PC-9 (cell line): ENCODE measurements around the gene RBM33. TPM values are rescaled to one million over a fixed set of nuclear protein-coding genes. Genes with fewer than 3 reads are reported as not detected.

ENCODE experiments used
- BruUV-seq: library from RNA; stranded (reverse); fragments of 400-500 nt; replicated peaks from 2 replicates; lab custom pipeline; 2021; lab: Mats Ljungman, UMichigan
- CTCF ChIA-PET: fragments of 300-600 bp; sonication (Branson Sonifier 250); formaldehyde crosslinking; loops from one replicate; lab custom pipeline; 2022; ENCODE audit warnings: antibody characterized with exemption; lab: Charles Lee
- POLR2A ChIA-PET: fragments of 300-600 bp; sonication (Branson Sonifier 250); formaldehyde crosslinking; loops from one replicate; lab custom pipeline; 2022; ENCODE audit warnings: antibody characterized with exemption; ENCODE audit not compliant: unreplicated experiment; lab: Charles Lee
- DNase-seq, 2 experiments: peaks; one replicate each; pipeline versions ENCODE4 v3.0.0 to v3.0.0-alpha.2; 2015 to 2022; ENCODE audit warnings: mixed read lengths in 1 of 2
- H2AFZ ChIP-seq: fragments of 200-600 bp; sonication (generic); 2 replicates; pipeline ENCODE4 v1.8.1; 2017; ENCODE audit warnings: antibody characterized with exemption
- H3F3A ChIP-seq: fragments of 200-600 bp; sonication (generic); 2 replicates; pipeline ENCODE4 v1.8.1; 2017; ENCODE audit warnings: antibody characterized with exemption, mild to moderate bottlenecking, low read depth; ENCODE audit not compliant: insufficient read depth
- H3K27ac ChIP-seq: fragments of 200-600 bp; sonication (generic); 2 replicates; pipeline ENCODE4 v1.6.1; 2016; ENCODE audit warnings: mixed run types
- H3K27me3 ChIP-seq: fragments of 200-600 bp; sonication (generic); 2 replicates; pipeline ENCODE4 v1.6.1; 2016; ENCODE audit warnings: low read depth, mixed run types; ENCODE audit not compliant: insufficient read depth
- H3K36me3 ChIP-seq: fragments of 200-600 bp; sonication (generic); 2 replicates; pipeline ENCODE4 v1.6.1; 2016; ENCODE audit warnings: low read depth, mixed run types
- H3K4me1 ChIP-seq: fragments of 200-600 bp; sonication (generic); replicated peaks from 2 replicates; pipeline ENCODE4 v1.6.1; 2016; ENCODE audit warnings: mixed run types; ENCODE audit not compliant: insufficient read depth
- H3K4me2 ChIP-seq: fragments of 200-600 bp; sonication (generic); 2 replicates; pipeline ENCODE4 v1.6.1; 2017; ENCODE audit warnings: mixed run types
- H3K4me3 ChIP-seq: fragments of 200-600 bp; sonication (generic); 2 replicates; pipeline ENCODE4 v1.6.1; 2016; ENCODE audit warnings: mixed run types
- H3K79me2 ChIP-seq: fragments of 200-600 bp; sonication (generic); 2 replicates; pipeline ENCODE4 v1.6.1; 2017; ENCODE audit warnings: low read depth, mixed run types
- H3K9me2 ChIP-seq: fragments of 200-600 bp; sonication (generic); 2 replicates; pipeline ENCODE4 v1.8.1; 2017; ENCODE audit warnings: mild to moderate bottlenecking; ENCODE audit not compliant: insufficient read depth
- H3K9me3 ChIP-seq: fragments of 200-600 bp; sonication (generic); 2 replicates; pipeline ENCODE4 v1.8.1; 2016; ENCODE audit warnings: low read depth; ENCODE audit not compliant: insufficient read depth
- H4K20me1 ChIP-seq: fragments of 200-600 bp; sonication (generic); 2 replicates; pipeline ENCODE4 v1.8.1; 2017; ENCODE audit not compliant: insufficient read depth
- CTCF ChIP-seq: fragments of 200-600 bp; sonication (generic); conservative IDR thresholded peaks from 2 replicates; pipeline ENCODE4 v1.6.1; 2017; ENCODE audit warnings: mixed run types, antibody characterized with exemption, mild to moderate bottlenecking, moderate library complexity
- EZH2 ChIP-seq: fragments of 200-600 bp; sonication (generic); IDR thresholded peaks from 2 replicates; pipeline ENCODE4 v1.8.0; 2017; ENCODE audit warnings: antibody characterized with exemption, low read depth
- intact Hi-C: fragments of 100-400 bp; cut with micrococcal nuclease; formaldehyde crosslinking; loops from one replicate; pipeline ENCODE4 v1.10.0; 2022; ENCODE audit not compliant: unreplicated experiment
- total RNA-seq: library from RNA; stranded (reverse); gene quantifications from 2 replicates; pipeline ENCODE4 v1.2.3, GENCODE V29; 2021

The RBM33 gene
- total RNA-seq, 1 experiment from 2014 or later: 85.7 TPM

DNA sequence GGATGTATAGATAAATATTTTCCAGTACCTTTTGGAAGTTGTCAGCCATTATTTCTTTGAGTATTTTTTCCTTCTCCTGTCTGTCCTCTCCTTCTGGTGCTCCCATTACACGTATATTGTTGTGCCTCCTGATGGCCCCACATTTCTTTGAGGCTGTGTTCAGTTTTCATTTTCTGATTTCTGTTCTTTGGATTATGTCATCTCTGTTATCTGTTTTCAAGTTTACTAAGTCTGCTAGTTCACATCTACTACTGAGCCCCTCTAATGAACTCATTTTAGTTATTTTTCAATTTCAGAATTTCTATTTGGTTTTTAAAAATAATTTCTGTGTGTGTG lies 16.3 kb downstream of the RBM33 start:
- Histone ChIP-seq H3K36me3 (peaks cover 4% of the 10 kb centered on the region; the same call in 1 of the 2 replicates), H3K79me2 (peaks cover 95% of the 10 kb centered on the region), H3K4me3 (no peak overlapping the region), H3K4me1 (no peaks in the 10 kb centered on the region), H4K20me1 (peaks cover 98% of the 10 kb centered on the region), H3K9me3 (no peaks in the 10 kb centered on the region), H3K4me2 (no peak overlapping the region), H3K27me3 (no peaks in the 10 kb centered on the region), H3K27ac (no peak overlapping the region), H3F3A (peaks cover 15% of the 10 kb centered on the region; the same call in 1 of the 2 replicates), H3K9me2 (no peaks in the 10 kb centered on the region), H2AFZ (no peak overlapping the region)
- TF ChIP-seq EZH2: no peak
- TF ChIP-seq CTCF: no peak
- intact Hi-C loops: loop anchor here (2.0 kb wide), 1 partner anchor 16 kb away; the partner anchor contains the start of gene RBM33
- no peak for DNase-seq
- CTCF ChIA-PET: no interaction called here
- POLR2A ChIA-PET: no interaction called here
- BruUV-seq: no TSS peak

GRCh38 chr7:155662343-155663043 lies 18.0 kb downstream of the RBM33 start:
- no peaks in the 10 kb centered on the region for H3K27me3 ChIP-seq
- H3K27ac ChIP-seq: no peak overlapping the region
- H4K20me1 ChIP-seq: peaks cover 98% of the 10 kb centered on the region
- POLR2A ChIA-PET: no interaction called here
- peaks cover 4% of the 10 kb centered on the region; the same call in 1 of the 2 replicates for H3K36me3 ChIP-seq
- H2AFZ ChIP-seq: no peak overlapping the region
- H3K4me3 ChIP-seq: no peak overlapping the region
- H3K79me2 ChIP-seq: peaks cover 95% of the 10 kb centered on the region
- intact Hi-C loops: no loop called here
- TF ChIP-seq EZH2 (no peak), CTCF (no peak)
- no peaks in the 10 kb centered on the region for H3K9me3 ChIP-seq
- H3K4me2 ChIP-seq: no peak overlapping the region
- DNase-seq: no peak
- no peaks in the 10 kb centered on the region for H3K9me2 ChIP-seq
- BruUV-seq: no TSS peak
- CTCF ChIA-PET: no interaction called here
- H3K4me1 ChIP-seq: no peaks in the 10 kb centered on the region
- peaks cover 15% of the 10 kb centered on the region; the same call in 1 of the 2 replicates for H3F3A ChIP-seq

DNA sequence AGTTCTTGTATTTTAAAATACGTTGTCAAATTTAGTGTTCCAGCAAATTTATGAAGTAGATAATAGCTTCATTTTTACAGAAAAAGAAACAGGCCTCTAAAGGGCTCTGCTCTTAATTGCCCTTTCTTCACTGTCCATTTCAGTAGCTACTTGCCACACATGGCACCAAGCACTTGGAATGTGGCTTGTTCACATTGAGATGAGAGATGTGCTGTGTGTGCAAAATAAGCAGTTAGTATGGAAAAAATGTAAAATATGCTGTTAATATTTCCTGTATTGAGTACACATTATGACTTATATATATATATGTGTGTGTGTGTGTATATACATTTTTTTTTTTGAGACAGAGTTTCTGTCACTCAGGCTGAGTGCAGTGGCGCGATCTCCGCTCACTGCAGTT lies 19.5 kb downstream of the RBM33 start:
- ChIA-PET POLR2A (no interaction called here), CTCF (no interaction called here)
- no peaks in the 10 kb centered on the region for H3K9me2 ChIP-seq
- TF ChIP-seq CTCF (no peak), EZH2 (no peak)
- no peak for DNase-seq
- H2AFZ ChIP-seq: no peak overlapping the region
- no peak overlapping the region for H3K4me3 ChIP-seq
- intact Hi-C loops: no loop called here
- peaks cover 98% of the 10 kb centered on the region for H4K20me1 ChIP-seq
- H3F3A ChIP-seq: peaks cover 15% of the 10 kb centered on the region; the same call in 1 of the 2 replicates
- H3K79me2 ChIP-seq: peaks cover 95% of the 10 kb centered on the region
- H3K9me3 ChIP-seq: no peaks in the 10 kb centered on the region
- no TSS peak for BruUV-seq
- no peaks in the 10 kb centered on the region for H3K4me1 ChIP-seq
- no peak overlapping the region for H3K4me2 ChIP-seq
- H3K36me3 ChIP-seq: peaks cover 4% of the 10 kb centered on the region; the same call in 1 of the 2 replicates
- no peaks in the 10 kb centered on the region for H3K27me3 ChIP-seq
- no peak overlapping the region for H3K27ac ChIP-seq
